Measurements from ENCODE around the gene UBXN10.

DNA sequence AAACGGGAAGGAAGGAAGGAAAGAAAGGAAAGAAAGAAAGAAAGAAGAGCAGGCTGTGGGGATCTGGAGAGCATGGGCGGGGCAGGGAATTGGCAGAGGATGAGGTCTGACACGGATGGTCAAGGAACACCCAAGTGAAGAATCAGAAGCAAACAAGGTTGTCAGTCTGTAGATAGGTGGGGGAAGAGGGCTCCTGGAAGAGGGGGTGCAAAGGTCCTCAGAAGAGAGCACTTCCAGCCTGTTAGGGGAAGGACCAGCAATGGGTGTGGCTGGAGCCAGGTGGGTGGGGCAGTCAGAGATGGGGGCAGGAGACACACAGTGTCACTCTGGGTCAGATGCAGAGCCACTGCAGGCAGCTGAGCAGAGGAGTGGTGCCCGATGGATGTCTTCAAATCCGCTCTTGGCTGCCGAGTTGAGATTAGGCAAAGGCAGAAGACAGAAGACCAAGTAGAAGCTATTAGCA, 11.5 kb downstream of the UBXN10 start:
- TF ChIP-seq JUND (CRISPR knock-in tag; IDR thresholded peaks at IDR 0.05) (no peak), CREM (IDR thresholded peaks at IDR 0.05) (no peak), CREM (CRISPR knock-in tag; IDR thresholded peaks at IDR 0.05) (no peak), HCFC1 (IDR thresholded peaks at IDR 0.05; ENCODE audit: low read depth, low read length) (no peak), ZNF263 (CRISPR knock-in tag; IDR thresholded peaks at IDR 0.05) (no peak), THAP11 (CRISPR knock-in tag; IDR thresholded peaks at IDR 0.05) (no peak), SRF (IDR thresholded peaks at IDR 0.05; ENCODE audit: low read depth, low read length) (no peak), ZNF274 (CRISPR knock-in tag; IDR thresholded peaks at IDR 0.05) (no peak), ZNF547 (CRISPR knock-in tag; IDR thresholded peaks at IDR 0.05) (no peak), CBFB (CRISPR knock-in tag; IDR thresholded peaks at IDR 0.05) (no peak), EZH2 (conservative IDR thresholded peaks at IDR 0.05; ENCODE audit: low read depth, low read length) (no peak), SP1 (IDR thresholded peaks at IDR 0.05) (no peak), SP1 (CRISPR knock-in tag; IDR thresholded peaks at IDR 0.05) (no peak)
- TF ChIP-seq, protein P1, sequence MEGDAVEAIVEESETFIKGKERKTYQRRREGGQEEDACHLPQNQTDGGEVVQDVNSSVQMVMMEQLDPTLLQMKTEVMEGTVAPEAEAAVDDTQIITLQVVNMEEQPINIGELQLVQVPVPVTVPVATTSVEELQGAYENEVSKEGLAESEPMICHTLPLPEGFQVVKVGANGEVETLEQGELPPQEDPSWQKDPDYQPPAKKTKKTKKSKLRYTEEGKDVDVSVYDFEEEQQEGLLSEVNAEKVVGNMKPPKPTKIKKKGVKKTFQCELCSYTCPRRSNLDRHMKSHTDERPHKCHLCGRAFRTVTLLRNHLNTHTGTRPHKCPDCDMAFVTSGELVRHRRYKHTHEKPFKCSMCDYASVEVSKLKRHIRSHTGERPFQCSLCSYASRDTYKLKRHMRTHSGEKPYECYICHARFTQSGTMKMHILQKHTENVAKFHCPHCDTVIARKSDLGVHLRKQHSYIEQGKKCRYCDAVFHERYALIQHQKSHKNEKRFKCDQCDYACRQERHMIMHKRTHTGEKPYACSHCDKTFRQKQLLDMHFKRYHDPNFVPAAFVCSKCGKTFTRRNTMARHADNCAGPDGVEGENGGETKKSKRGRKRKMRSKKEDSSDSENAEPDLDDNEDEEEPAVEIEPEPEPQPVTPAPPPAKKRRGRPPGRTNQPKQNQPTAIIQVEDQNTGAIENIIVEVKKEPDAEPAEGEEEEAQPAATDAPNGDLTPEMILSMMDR (CRISPR knock-in tag; IDR thresholded peaks at IDR 0.05): no peak
- TF ChIP-seq, protein P2, sequence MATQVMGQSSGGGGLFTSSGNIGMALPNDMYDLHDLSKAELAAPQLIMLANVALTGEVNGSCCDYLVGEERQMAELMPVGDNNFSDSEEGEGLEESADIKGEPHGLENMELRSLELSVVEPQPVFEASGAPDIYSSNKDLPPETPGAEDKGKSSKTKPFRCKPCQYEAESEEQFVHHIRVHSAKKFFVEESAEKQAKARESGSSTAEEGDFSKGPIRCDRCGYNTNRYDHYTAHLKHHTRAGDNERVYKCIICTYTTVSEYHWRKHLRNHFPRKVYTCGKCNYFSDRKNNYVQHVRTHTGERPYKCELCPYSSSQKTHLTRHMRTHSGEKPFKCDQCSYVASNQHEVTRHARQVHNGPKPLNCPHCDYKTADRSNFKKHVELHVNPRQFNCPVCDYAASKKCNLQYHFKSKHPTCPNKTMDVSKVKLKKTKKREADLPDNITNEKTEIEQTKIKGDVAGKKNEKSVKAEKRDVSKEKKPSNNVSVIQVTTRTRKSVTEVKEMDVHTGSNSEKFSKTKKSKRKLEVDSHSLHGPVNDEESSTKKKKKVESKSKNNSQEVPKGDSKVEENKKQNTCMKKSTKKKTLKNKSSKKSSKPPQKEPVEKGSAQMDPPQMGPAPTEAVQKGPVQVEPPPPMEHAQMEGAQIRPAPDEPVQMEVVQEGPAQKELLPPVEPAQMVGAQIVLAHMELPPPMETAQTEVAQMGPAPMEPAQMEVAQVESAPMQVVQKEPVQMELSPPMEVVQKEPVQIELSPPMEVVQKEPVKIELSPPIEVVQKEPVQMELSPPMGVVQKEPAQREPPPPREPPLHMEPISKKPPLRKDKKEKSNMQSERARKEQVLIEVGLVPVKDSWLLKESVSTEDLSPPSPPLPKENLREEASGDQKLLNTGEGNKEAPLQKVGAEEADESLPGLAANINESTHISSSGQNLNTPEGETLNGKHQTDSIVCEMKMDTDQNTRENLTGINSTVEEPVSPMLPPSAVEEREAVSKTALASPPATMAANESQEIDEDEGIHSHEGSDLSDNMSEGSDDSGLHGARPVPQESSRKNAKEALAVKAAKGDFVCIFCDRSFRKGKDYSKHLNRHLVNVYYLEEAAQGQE (IDR thresholded peaks at IDR 0.05; ENCODE audit: borderline replicate concordance in 1 of 2, low read depth in 1 of 2, low read length in 2 of 2): no peak
